ENCODE results near the gene ALS2. TPM values are rescaled to one million over a fixed set of nuclear protein-coding genes. Genes with fewer than 3 reads are reported as not detected.

The ALS2 gene
- total and polyA plus RNA-seq, 2 of the 8 experiments (the other 6 are each of a cell fraction or from before 2014, with no cell fraction given) = 12.1 to 34.5 TPM

DNA sequence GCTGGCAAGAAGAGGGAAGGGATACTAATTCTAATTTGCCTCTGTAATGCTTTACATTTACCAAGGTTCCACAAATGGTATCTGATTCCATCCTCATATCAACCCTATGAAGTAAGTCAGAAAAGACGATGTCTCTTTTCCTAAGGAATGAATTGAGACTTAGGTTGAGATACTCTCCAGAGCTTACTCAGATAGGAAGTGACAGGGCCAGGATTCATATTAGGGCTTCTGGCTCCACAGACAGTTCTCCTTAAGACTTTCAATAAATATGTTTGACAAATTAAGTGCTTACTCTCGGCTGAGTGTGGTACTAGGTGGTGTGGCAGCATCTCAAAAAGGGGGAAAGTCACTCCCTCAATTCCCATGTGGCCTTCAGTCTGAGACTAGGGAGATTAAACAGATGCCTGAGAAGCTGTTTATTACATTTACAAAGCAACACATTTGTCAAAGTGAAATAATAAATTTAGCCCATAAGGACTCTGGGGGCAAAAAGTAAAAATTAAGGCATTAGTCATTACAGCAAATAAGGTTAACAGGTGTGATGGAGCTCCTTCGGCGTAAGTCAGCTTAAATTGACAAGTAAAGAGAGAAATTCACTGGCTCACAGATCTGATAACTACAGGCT is 39.8 kb upstream of the ALS2 start (continued):
- TF ChIP-seq JUN (IDR thresholded peaks at IDR 0.05; ENCODE audit: low read depth, low read length) (no peak), RAD21 (IDR thresholded peaks at IDR 0.05 in 1 of 2, conservative IDR thresholded peaks at IDR 0.05 in 1 of 2; ENCODE audit: low read depth in 2 of 2, low read length in 2 of 2) (no peak)
- TF ChIP-seq, protein P1, sequence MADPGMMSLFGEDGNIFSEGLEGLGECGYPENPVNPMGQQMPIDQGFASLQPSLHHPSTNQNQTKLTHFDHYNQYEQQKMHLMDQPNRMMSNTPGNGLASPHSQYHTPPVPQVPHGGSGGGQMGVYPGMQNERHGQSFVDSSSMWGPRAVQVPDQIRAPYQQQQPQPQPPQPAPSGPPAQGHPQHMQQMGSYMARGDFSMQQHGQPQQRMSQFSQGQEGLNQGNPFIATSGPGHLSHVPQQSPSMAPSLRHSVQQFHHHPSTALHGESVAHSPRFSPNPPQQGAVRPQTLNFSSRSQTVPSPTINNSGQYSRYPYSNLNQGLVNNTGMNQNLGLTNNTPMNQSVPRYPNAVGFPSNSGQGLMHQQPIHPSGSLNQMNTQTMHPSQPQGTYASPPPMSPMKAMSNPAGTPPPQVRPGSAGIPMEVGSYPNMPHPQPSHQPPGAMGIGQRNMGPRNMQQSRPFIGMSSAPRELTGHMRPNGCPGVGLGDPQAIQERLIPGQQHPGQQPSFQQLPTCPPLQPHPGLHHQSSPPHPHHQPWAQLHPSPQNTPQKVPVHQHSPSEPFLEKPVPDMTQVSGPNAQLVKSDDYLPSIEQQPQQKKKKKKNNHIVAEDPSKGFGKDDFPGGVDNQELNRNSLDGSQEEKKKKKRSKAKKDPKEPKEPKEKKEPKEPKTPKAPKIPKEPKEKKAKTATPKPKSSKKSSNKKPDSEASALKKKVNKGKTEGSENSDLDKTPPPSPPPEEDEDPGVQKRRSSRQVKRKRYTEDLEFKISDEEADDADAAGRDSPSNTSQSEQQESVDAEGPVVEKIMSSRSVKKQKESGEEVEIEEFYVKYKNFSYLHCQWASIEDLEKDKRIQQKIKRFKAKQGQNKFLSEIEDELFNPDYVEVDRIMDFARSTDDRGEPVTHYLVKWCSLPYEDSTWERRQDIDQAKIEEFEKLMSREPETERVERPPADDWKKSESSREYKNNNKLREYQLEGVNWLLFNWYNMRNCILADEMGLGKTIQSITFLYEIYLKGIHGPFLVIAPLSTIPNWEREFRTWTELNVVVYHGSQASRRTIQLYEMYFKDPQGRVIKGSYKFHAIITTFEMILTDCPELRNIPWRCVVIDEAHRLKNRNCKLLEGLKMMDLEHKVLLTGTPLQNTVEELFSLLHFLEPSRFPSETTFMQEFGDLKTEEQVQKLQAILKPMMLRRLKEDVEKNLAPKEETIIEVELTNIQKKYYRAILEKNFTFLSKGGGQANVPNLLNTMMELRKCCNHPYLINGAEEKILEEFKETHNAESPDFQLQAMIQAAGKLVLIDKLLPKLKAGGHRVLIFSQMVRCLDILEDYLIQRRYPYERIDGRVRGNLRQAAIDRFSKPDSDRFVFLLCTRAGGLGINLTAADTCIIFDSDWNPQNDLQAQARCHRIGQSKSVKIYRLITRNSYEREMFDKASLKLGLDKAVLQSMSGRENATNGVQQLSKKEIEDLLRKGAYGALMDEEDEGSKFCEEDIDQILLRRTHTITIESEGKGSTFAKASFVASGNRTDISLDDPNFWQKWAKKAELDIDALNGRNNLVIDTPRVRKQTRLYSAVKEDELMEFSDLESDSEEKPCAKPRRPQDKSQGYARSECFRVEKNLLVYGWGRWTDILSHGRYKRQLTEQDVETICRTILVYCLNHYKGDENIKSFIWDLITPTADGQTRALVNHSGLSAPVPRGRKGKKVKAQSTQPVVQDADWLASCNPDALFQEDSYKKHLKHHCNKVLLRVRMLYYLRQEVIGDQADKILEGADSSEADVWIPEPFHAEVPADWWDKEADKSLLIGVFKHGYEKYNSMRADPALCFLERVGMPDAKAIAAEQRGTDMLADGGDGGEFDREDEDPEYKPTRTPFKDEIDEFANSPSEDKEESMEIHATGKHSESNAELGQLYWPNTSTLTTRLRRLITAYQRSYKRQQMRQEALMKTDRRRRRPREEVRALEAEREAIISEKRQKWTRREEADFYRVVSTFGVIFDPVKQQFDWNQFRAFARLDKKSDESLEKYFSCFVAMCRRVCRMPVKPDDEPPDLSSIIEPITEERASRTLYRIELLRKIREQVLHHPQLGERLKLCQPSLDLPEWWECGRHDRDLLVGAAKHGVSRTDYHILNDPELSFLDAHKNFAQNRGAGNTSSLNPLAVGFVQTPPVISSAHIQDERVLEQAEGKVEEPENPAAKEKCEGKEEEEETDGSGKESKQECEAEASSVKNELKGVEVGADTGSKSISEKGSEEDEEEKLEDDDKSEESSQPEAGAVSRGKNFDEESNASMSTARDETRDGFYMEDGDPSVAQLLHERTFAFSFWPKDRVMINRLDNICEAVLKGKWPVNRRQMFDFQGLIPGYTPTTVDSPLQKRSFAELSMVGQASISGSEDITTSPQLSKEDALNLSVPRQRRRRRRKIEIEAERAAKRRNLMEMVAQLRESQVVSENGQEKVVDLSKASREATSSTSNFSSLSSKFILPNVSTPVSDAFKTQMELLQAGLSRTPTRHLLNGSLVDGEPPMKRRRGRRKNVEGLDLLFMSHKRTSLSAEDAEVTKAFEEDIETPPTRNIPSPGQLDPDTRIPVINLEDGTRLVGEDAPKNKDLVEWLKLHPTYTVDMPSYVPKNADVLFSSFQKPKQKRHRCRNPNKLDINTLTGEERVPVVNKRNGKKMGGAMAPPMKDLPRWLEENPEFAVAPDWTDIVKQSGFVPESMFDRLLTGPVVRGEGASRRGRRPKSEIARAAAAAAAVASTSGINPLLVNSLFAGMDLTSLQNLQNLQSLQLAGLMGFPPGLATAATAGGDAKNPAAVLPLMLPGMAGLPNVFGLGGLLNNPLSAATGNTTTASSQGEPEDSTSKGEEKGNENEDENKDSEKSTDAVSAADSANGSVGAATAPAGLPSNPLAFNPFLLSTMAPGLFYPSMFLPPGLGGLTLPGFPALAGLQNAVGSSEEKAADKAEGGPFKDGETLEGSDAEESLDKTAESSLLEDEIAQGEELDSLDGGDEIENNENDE (IDR thresholded peaks at IDR 0.05; ENCODE audit: insufficient replicate concordance, low read length) = no peak
- TF ChIP-seq, protein P2, sequence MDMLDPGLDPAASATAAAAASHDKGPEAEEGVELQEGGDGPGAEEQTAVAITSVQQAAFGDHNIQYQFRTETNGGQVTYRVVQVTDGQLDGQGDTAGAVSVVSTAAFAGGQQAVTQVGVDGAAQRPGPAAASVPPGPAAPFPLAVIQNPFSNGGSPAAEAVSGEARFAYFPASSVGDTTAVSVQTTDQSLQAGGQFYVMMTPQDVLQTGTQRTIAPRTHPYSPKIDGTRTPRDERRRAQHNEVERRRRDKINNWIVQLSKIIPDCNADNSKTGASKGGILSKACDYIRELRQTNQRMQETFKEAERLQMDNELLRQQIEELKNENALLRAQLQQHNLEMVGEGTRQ (IDR thresholded peaks at IDR 0.05; ENCODE audit: low read length) = no peak

Measured in H1 (cell line).